Endothelial cell of hepatic sinusoid (primary cell): Measurements from ENCODE around the gene BEGAIN.
"Not testable (repeated sequence)": the region's sequence is repeated elsewhere in the genome, so short reads cannot be mapped to it uniquely, and the experiment has no call there.

Source experiments
- in situ Hi-C: cut with HindIII; loops from 2 replicates; pipeline ENCODE4 v1.10.0; 2017; ENCODE audit warnings: low sequenced_read_pairs

The BEGAIN gene

DNA sequence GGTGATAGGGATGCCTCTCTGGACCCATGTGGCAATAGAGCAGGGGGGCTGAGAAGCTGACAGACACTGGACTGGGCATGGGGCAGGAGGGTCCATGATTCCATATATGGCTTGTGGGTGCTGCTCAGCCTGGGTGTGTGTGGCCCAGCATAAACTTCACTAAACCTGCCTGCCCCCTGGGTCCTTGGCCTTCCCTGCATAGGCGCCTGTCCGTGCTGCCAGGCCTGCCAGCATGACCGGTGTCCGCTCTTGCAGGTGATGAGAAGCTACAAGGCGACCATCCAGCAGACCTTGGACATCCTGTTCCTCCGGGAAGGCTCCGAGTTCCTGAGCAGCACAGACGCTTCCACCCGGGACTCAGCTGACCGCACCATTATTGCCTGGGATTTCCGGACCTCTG is 61.6 kb downstream of the BEGAIN start:
- in situ Hi-C loops = no loop called here

DNA sequence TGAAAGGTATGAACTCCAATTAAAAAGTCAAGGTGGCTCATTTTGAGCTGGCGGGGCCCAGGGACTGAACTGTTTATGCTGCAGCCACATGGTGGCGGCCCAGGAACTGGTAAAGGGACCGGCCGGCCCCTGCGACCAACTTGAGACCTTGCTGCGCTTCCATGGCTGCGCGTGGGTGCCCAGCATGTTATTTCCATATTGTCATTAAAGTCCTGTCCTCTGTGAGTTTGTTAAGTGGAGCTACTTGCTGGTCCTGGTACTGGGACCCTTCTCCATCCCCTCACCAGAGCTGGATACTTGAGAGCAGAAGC is 62.3 kb downstream of the BEGAIN start:
- in situ Hi-C loops = no loop called here

GRCh38 chr14:100524233-100524932 is 62.8 kb downstream of the BEGAIN start:
- in situ Hi-C loops = no loop called here

DNA sequence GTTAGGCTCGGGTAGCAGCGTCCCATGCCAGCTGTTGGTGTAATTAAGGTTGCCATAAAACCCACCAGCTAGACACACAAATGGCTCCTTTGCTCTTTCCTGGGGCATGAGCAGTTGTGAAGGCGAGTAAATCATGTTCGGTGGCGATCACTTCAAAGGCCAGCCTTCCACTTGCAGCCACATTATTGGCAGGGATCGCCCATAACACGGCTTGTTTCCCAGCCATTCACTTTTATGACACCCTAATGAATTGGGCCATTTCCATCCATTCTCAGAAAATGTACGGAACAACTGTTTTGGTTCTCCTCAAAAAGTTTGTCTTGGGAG is 63.4 kb downstream of the BEGAIN start:
- in situ Hi-C loops = no loop called here

GRCh38 chr14:100523131-100523842 is 63.9 kb downstream of the BEGAIN start:
- in situ Hi-C loops = no loop called here

GRCh38 chr14:100522616-100523099 is 64.6 kb downstream of the BEGAIN start:
- in situ Hi-C loops = no loop called here

- in situ Hi-C loops = not testable (repeated sequence)
Measured at GRCh38 chr14:100506053-100506452, 81.2 kb downstream of the BEGAIN start.

GRCh38 chr14:100504372-100505078 is 82.7 kb downstream of the BEGAIN start:
- in situ Hi-C loops = no loop called here

DNA sequence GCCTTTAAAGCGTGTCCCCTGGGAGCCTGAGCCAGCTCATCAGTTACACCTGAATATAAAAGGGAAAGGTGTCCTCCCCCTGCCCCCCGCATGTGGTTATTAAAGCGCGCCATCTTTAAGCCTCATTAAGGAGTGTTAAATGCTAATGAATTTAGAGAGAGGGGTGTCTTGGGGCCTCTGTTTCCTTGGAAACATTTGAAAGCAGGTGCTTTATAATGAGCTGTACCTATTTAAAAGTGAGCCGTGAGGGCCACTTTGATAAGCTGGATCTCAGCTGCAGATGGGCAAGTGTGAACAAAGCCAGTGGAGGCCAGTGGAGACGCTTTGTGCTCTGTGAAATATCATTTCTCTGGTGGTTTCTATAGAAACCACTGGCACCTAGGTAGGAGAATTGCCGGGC is 84.0 kb downstream of the BEGAIN start:
- in situ Hi-C loops = no loop called here

DNA sequence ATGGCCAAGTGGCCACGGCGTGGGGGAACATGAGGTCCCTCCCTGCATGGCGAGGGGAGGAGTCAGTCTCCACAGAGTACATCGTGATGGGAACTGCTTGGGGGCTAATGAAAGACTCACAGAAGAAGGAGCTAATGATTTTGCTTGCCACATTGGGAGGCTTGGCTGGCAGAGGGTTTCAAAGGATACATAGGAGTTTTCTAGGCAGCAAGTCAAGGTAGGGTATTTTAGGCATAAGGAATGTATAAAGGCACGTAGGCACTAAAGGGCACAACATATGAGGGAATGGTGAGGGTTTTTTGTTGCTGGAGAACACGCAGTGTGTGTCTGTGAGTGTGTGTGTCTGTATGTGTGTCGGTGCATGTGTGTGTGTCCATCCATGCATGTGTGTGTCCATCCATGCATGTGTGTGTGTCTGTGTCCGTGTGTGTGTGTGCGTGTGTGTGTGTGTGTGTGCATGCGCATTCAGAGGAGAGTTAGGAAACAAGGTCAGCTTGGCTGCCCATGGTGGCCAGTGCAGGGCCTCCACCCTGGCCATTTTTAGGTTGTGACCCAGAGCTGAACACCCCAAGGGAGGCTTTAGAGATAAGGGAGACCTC is 84.5 kb downstream of the BEGAIN start:
- in situ Hi-C loops = no loop called here

DNA sequence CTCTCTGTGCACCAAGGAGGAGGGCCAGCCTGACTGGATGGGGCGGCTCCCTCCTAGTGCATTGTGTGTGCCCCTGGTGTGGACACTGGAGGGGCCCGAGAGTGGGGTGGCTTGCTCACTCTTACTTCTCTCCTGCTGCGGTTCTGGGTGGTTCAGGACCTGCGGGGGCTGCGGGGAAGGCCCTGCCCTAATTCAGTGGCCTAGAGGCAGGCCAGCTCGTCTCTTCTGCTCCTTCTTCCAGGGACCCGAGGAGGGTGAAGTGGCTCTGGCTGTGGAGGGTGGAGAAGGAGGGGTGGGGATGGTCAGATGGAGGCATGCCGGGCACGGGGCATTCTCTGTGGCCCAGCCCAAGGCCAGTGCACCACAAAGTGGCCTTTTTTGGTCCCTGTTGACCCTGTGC is 87.1 kb downstream of the BEGAIN start:
- in situ Hi-C loops = no loop called here

GRCh38 chr14:100498068-100498467 is 89.1 kb downstream of the BEGAIN start:
- in situ Hi-C loops = no loop called here

DNA sequence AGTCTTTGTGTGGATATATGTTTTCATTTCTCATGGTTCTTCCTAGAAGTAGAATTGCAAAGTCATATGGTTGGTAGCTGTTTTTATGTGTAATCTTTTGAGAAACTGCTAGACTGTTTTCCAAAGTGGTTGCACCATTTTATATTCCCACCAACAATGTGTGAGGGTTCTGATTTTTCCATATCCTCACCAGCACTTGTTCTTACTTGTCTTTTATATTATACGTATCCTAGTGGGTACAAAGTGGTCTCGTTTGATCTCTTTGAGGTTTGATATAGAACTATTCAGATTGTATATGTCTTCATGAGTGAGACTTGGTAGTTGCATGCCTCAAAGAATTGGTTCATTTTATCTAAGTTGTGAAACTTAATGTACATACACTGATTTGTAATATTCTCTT is 91.3 kb downstream of the BEGAIN start:
- in situ Hi-C loops = no loop called here

GRCh38 chr14:100494645-100495044 is 92.6 kb downstream of the BEGAIN start:
- in situ Hi-C loops = no loop called here

DNA sequence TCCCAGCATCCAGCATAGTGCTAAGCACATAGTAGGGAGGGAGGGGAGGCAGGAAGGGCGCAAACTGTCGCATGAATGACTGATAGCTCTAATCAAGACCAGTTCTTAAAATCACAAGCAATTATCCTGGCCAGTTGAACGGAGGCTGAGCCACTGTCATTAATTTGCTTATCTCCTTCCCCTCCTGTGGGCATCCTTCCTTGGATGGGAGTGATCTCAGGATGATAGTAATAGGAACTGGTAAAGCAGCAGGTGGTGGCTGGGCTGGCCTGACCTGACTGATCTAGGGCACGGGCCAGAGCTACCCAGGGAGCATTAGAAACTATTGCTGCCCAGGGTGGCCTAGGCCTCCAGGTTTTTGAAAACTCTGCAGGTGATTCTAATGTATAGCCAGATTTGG is 97.0 kb downstream of the BEGAIN start:
- in situ Hi-C loops = no loop called here

DNA sequence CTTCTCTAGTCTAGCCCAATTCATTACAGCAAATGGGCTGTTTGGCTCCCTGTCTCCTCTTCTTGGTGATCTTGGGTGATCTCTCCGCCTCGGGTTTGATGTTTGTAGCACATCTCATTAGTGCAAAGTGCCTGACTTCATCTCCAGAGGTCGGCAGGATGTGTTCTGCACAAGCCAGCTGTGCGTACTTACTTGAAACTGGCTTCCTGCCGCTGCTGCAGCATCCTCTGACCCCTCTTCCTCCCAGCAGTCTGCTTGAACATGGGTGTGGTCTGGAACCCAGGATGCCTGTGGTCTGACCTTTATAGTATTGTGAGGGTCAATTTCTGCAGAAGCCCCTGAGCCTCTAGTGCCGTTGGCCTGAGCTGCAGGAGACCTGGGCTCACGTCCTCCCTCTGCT is 99.2 kb downstream of the BEGAIN start:
- in situ Hi-C loops = no loop called here

GRCh38 chr14:100487304-100487703 is 99.9 kb downstream of the BEGAIN start:
- in situ Hi-C loops = no loop called here
